Measurements from ENCODE around the gene CKAP2L.

Gene CKAP2L

DNA sequence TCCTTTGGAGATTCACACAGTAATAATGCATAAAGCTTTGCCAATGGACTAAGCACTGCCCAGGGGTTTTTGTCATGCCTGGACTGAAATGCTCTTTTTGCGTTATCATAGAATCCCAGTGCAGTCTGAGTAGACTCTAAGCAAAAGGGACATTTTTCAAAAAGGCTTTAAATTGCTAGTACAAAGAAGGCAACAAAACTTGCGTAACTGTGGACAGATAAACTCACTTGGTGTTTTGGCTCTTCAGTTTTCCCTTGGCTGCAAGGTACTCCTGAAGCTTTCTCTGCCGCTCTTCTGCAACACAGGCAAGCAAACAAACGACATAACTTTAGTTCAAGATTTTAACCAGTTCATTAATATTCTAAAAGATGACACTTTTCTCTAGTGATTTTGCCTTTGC, 2.1 kb downstream of the CKAP2L start:
- no peak for DNase-seq (ENCODE audit: low spot score)

DNA sequence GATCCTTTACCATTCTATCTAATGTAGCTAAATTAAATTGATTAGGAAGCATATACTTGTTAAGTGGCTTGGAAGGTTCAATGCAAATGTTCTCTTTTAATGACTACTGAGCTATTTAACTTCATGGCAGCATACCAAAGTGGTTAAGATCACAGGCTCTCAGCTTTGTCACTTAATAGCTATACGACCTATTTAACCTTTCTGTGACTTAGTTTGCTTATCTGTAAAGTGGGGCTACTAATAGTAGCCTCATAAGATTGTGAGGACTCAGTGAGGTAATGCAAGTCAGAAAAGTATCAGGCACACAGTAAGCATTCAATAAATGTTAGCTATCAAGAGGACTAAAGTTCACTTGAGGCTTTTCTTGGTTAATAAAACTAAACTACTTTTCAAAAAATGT, 4.3 kb downstream of the CKAP2L start:
- no peak for DNase-seq (ENCODE audit: low spot score)

DNA sequence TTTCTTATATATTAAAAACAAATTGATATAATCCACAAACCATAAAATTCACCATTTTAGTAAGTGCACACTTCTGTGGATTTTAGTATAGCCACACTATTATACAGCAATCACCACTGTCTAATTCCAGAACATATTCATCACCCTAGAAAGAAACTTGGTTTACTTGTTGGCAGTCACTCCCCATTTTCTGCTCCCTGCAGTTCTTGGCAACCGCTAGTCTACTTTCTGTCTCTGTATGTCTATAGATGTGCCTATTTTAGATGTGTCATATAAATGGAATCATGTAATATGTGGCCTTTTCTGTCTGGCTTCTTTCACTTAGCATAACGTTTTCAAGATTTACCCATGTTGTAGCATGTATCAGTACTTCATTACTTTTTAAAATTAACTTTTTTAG, 5.7 kb downstream of the CKAP2L start:
- DNase-seq (ENCODE audit: low spot score), result no peak

GRCh38 chr2:112757265-112757664, 7.1 kb downstream of the CKAP2L start:
- no peak for DNase-seq (ENCODE audit: low spot score)

DNA sequence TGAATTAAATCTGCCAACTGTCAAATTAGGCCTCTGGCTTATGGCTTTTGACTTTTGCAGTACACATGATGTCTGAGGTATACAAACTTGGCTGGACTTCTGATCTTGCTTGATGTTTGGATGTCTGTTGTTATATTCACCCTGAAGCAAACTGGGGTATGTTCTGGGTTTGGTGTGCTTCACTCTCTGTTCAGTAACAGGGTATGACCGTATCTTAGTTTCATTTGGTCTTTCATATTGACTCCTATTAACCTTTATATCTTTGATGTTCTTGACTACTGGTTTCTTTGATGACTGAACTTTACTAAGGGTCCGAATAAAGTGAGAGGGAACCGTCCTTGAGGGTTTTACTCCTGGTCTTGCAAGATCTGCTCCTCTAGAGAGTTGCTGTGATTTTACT, 8.2 kb downstream of the CKAP2L start:
- no peak for DNase-seq (ENCODE audit: low spot score)

DNA sequence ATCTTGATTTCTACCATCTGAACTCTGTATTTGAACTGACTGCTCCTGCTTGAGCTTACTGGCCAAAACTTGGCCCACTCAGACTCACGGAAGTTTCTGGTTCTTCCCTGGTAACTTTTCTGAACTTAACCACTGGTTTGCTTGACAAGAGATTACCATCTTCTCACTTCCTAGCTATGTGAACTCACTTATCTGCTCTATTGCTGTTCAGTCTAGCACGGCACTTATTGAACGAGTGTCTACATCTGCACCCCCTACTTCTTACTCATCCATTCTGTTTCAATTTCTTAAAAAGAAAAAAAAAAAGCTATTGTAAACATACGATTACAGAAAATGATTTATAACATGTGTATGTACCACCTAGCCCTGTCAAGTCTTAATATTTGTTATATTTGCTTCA, 9.0 kb downstream of the CKAP2L start:
- no peak for DNase-seq (ENCODE audit: low spot score)

GRCh38 chr2:112754564-112754963, 9.8 kb downstream of the CKAP2L start:
- no peak for DNase-seq (ENCODE audit: low spot score)

DNA sequence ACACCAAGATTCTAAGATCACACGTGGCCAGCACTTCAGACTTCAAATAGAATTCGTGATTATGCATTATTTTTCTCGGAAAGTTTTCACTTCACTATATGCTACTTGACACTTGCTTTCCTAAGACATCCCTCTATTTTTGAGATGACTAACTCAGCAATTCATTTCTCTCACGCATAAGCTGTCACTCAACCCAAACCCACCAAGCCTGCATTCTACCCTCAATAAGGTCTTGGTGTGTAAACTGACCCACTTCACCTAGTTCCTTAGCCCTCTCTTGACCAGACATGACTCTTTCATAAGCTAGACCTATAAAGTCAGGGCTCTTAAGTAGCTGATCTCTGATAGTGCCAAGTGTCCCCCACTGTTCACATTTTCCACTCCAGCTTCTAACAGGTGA, 11.7 kb downstream of the CKAP2L start:
- DNase-seq (ENCODE audit: low spot score), result no peak

DNA sequence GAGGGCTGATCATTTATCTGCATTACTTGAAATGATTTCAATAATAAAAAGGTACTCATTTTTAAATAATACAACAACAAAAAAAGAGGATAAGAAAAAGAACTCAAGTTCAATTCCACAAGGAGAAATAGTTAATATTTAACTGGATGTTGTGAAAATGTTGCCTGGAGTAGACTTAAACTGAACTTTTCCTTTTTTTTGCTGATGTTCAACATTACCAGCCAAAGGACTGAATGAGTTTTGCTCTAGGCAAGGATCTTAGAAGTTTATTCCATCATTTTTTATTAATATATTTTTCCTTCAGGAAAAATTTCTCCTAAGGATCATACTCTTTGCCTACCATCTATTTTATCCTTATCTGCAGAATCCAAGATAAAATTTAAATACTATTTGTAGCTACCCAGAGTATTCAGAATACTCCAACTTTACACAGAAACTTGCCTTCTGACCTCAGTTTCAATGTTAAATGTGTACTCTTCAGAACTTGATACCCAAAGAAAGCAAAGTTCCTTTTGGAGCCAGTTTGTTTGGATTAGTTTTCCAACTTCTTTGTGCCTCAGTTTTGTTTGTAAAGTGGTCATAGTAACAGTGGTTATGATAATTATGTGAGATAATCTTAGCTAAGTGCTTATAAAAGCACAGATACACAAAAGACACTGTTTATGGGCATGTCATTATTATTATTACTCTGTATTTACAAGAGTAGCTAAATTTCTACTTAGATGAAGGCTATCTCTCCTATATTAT, 12.8 kb downstream of the CKAP2L start:
- DNase-seq (ENCODE audit: low spot score), result no peak

- DNase-seq (ENCODE audit: low spot score), result no peak
Measured at GRCh38 chr2:112750560-112750843, 13.9 kb downstream of the CKAP2L start.

DNA sequence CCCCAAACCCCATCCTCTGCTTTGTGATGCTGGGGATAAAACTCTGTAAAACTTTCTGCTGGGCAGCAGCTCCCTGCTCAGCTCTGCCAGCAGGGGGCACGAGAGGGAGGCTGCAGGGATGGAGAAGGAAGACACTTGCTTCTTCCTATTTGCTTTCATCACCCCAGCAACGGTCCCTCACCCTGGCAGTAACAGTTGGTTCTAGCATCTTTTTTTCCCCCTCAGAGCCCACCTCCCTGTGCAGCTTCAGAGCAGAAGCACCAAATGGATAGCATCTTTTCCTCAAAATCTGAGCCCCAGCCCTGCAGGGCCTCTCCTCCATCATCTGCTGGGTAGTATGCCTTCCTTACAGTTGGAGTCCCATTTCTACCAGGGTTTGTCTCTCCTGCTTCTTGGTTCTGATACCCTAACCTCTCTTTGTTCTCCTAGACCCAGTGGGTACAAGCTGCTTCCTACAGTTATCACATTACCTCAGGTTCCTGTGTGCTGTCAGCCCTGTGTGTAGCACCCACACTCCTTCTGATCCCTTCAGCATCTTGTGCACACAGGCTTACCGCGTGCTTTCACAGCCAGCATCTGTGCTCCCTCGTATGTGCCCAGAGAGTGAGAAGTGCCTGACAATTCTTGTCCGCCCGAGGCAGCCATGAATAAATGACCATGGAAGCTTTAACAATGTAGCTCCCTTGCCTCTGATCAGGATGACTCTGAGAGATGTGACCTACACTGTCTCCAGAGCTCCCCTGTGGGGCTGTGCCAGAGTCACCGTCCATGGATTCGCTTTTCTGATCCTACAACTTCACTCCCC, 14.5 kb downstream of the CKAP2L start:
- no peak for DNase-seq (ENCODE audit: low spot score)

DNA sequence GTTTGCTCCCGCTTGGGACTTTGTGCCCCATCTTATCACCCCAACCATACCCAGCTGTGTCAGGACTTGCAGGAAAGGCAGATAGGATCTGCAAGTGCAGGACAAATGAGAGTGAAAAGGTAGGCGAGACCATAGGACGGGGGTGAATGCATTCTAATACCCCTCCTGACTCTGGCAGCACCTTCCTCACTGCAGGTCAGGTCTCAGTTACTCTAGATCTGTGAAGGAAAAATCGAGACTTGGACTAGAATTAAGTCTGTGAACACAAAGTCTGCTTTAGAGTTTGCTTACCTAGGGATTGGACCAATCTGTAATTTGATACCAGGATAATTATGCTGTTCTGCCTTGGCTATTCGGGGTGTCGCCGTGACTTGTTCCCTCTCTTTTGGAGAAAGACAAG, 23.9 kb downstream of the CKAP2L start:
- no peak for DNase-seq (ENCODE audit: low spot score)

DNA sequence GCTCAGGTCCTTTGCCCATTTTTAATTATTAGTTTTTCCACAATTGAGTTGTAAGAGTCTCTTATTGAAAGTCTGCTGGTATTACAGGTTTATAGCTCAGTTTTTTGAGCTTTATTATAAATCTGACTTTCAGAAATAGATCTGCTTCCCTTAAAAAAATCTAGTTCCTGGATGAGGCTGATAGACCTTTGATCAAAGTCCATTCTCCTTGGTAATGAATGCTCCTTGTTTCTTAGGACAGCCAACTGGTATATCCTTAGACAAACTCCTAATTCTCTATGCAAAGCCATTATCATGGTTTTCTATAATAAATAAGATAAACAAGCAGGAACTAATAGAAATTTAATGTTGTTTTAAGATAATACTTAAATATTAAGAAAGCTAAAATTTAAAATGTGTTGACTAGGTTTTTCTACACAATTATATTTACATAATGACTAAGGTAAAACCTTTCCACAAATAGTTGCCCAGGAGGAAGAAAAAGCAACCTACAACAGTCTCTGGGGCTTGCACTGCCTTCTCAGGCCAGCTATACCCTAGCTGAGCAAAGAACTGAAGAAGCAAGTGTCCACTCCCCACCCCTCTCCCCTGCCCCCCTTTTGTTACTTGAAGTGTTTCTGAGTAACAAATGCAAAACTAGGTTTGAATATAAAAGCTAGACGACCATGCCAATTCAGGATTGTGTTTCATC, 26.7 kb downstream of the CKAP2L start:
- DNase-seq (ENCODE audit: low spot score), result no peak

DNA sequence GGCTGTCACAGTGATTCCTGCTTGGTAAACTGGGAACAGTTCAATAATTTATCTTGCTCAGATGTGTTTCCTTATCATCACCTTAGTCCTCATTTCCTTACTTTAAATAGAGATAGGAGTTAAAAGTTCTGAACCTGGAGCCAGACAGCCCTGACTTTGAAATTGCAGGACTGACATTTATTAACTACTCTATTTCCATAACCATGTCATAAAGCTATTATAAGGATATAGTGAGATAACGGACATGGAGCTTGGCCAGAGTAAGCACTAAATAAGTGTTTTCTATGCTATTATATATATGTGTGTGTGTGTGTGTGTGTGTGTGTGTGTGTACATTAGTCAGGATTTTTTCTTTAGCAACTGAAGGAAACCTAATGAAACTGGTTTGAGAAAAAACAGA, 30.5 kb downstream of the CKAP2L start:
- DNase-seq (ENCODE audit: low spot score), result no peak

GRCh38 chr2:112733456-112733855, 31.0 kb downstream of the CKAP2L start:
- no peak for DNase-seq (ENCODE audit: low spot score)

- no peak for DNase-seq (ENCODE audit: low spot score)
Measured at GRCh38 chr2:112731479-112731878, 32.9 kb downstream of the CKAP2L start.

GRCh38 chr2:112730791-112731190, 33.6 kb downstream of the CKAP2L start:
- no peak for DNase-seq (ENCODE audit: low spot score)

DNA sequence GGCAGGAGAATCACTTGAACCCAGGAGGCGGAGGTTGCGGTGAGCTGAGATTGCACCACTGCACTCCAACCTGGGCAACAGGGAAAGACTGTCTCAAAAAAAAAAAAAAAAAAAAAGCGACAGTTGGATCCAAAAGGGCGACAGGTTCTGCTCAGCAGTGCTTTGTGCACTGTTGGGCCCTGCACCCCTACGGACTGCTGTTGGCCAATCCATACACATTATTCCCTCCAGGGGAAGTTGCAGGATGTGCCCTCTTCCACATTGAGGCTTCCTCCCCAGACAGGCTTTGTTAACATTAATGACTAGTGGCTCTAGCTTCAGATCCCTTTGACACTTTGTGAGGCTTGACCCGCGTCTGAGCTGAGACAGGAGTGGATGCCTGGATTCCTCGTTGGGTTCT, 34.2 kb downstream of the CKAP2L start:
- no peak for DNase-seq (ENCODE audit: low spot score)

DNA sequence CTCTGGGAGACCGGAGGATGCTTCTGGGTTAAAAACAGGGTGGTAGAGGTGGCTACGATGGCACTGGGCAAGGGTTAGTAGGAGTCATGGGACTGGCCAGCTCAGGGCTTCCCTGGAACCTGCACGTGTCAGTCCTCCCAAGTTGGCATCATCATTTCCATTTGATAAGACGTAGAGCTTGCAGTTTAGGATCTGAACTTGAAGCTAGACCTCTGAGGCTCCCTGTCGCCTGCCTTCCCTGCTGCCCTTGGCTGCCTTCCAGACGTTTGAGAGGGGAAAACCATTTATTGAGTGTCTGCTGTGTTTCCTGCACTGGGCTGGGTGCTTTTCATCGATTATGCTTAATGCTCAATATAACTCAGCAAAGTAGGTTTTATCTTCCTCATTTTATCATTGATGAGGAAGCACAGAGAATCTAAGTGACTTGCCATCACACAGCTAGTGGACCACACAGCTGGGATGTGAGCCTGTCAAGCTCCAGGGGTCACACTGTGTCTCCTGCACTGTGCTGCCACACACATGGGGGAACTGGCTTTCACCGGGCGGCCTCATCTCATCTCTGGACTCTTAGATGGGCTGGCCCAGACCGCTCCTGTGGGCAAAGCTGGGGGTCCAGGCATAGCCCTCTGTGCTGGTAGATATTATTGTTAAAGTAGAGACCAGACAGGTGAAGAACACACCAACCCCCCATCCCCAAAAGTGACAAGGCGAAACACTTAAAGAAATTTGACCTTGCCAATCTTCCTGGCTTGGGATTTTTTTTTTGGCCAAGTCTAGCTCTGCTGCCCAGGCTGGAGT, 35.8 kb downstream of the CKAP2L start:
- DNase-seq (ENCODE audit: low spot score), result no peak

DNA sequence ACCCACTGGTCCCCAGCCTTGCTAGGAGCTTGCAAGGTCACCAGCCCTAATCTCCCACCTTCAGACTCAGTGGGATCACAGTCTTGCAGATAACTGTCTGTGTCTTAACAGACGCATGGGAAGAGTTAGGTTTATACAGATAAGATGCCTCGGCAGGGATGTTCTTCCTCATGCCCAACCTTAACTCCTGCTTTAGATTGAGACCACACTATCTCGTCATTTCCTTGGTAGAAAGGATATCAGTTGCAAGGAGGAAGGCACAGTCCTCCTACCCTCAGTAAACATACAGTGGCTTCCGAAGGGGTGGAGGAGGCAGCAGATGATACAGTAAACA, 36.4 kb downstream of the CKAP2L start:
- no peak for DNase-seq (ENCODE audit: low spot score)

- no peak for DNase-seq (ENCODE audit: low spot score)
Measured at GRCh38 chr2:112727276-112728028, 37.0 kb downstream of the CKAP2L start.
